HepG2 (cell line): ENCODE measurements around the gene VTN. TPM values are rescaled to one million over a fixed set of nuclear protein-coding genes. Genes with fewer than 3 reads are reported as not detected.
A peak's percentile ranks its signal among the peaks of the same experiment; 100 is the strongest.

ENCODE experiments used
- CSRNP2 ChIP-seq: sonication (generic); formaldehyde crosslinking; conservative IDR thresholded peaks from 2 replicates; pipeline ENCODE4 v1.8.0; 2022; ENCODE audit warnings: low read depth, missing genetic modification reagents
- ELF3 ChIP-seq: IDR thresholded peaks from 2 replicates; pipeline ENCODE4 v1.6.1; 2016; ENCODE audit warnings: missing genetic modification reagents, missing compliant biosample characterization
- FOXJ3 ChIP-seq: sonication (generic); formaldehyde crosslinking; IDR thresholded peaks from 2 replicates; pipeline ENCODE4 v1.4.0; 2020; ENCODE audit warnings: missing genetic modification reagents, mild to moderate bottlenecking, borderline replicate concordance
- MBD4 ChIP-seq: IDR thresholded peaks from 2 replicates; pipeline ENCODE4 v1.6.1; 2012; ENCODE audit warnings: low read length, inconsistent platforms, borderline replicate concordance
- NFRKB ChIP-seq: fragments of 450-650 bp; IDR thresholded peaks from 2 replicates; pipeline ENCODE4 v1.6.1; 2017
- PCBP1 ChIP-seq: fragments of 200-400 bp; formaldehyde crosslinking; IDR thresholded peaks from 2 replicates; pipeline ENCODE4 v1.6.1; 2017; ENCODE audit warnings: mild to moderate bottlenecking, low read depth, low read length, borderline replicate concordance
- RELA ChIP-seq: sonication (generic); formaldehyde crosslinking; IDR thresholded peaks from 2 replicates; pipeline ENCODE4 v1.4.0; 2020; ENCODE audit warnings: missing genetic modification reagents
- RERE ChIP-seq: IDR thresholded peaks from 2 replicates; pipeline ENCODE4 v1.6.1; 2016; ENCODE audit warnings: low read depth, missing genetic modification reagents, missing compliant biosample characterization
- SMC3 ChIP-seq: IDR thresholded peaks from 2 replicates; pipeline ENCODE4 v1.6.1; 2011; ENCODE audit warnings: low read length, improper control_type of control experiment
- ZBTB7B ChIP-seq: sonication (generic); formaldehyde crosslinking; IDR thresholded peaks from 2 replicates; pipeline ENCODE4 v1.4.0; 2020; ENCODE audit warnings: missing genetic modification reagents
- ZNF281 ChIP-seq: sonication (generic); formaldehyde crosslinking; IDR thresholded peaks from 2 replicates; pipeline ENCODE4 v1.4.0; 2020; ENCODE audit warnings: missing genetic modification reagents, borderline replicate concordance
- ZNF768 ChIP-seq: sonication (generic); formaldehyde crosslinking; IDR thresholded peaks from 2 replicates; pipeline ENCODE4 v1.4.0; 2020; ENCODE audit warnings: missing genetic modification reagents
- ZNF770 ChIP-seq: sonication (generic); formaldehyde crosslinking; IDR thresholded peaks from 2 replicates; pipeline ENCODE4 v1.5.0; 2020; ENCODE audit warnings: mild to moderate bottlenecking, missing genetic modification reagents
- ZNF784 ChIP-seq: sonication (generic); formaldehyde crosslinking; IDR thresholded peaks from 2 replicates; pipeline ENCODE4 v1.5.1; 2020; ENCODE audit warnings: missing genetic modification reagents, mild to moderate bottlenecking, borderline replicate concordance
- ZSCAN31 ChIP-seq: sonication (generic); formaldehyde crosslinking; IDR thresholded peaks from 2 replicates; pipeline ENCODE4 v1.5.0; 2020; ENCODE audit warnings: low read depth, mild to moderate bottlenecking, missing genetic modification reagents
- polyA plus RNA-seq, 8 experiments: library from polyadenylated mRNA; depleted of rRNA in 3 of 8; stranded (reverse) in 7 of 8; unstranded in 1 of 8; fragments of >200 nt; fragmentation: Illumina TruSeq in 4 of 8; extraction: Trizol in 4 of 8; gene quantifications; 2 replicates each; pipeline versions ENCODE4 v1.2.1 to v1.2.3, GENCODE V29; 2011 to 2016; ENCODE audit warnings: low read depth in 4 of 8, missing spikeins in 1 of 8, mixed read lengths in 1 of 8; ENCODE audit not compliant: insufficient read depth in 1 of 8
- total RNA-seq, 5 experiments: library from RNA; depleted of rRNA; stranded (reverse); fragments of >200 nt; fragmentation: Illumina TruSeq; extraction: Trizol; gene quantifications; 2 replicates each; pipeline ENCODE4 v1.2.3, GENCODE V29; 2016; ENCODE audit warnings: low read depth in 1 of 5

Gene VTN
- total and polyA plus RNA-seq, 2 of the 13 experiments (the other 11 are each of a cell fraction or from before 2014, with no cell fraction given) = 108 to 131 TPM

GRCh38 chr17:28371245-28372202, 1.4 kb upstream of the VTN start, which contains the start of gene SARM1 (continued):
- TF ChIP-seq ZNF281 (CRISPR knock-in tag) (peak; percentile 21; the same call in 1 of the 2 replicates), ZSCAN31 (CRISPR knock-in tag) (peak; percentile 26; the same call in 1 of the 2 replicates), PCBP1 (no peak), RERE (CRISPR knock-in tag) (no peak), FOXJ3 (no peak), RELA (CRISPR knock-in tag) (no peak), MBD4 (no peak), NFRKB (no peak), SMC3 (no peak), ELF3 (CRISPR knock-in tag) (0 out of 2 replicates have a peak, but pooled peaks have one; percentile 14), ZNF770 (CRISPR knock-in tag) (no peak), ZNF768 (CRISPR knock-in tag) (peak; percentile 37; the same call in 1 of the 2 replicates), ZNF784 (CRISPR knock-in tag) (no peak), CSRNP2 (CRISPR knock-in tag) (no peak), ZBTB7B (CRISPR knock-in tag) (no peak)
